Epidermal melanocyte (primary cell): ENCODE data around the gene ZNF319.
"Not testable (repeated sequence)": the region's sequence is repeated elsewhere in the genome, so short reads cannot be mapped to it uniquely, and the experiment has no call there.

Experiments
- DNase-seq: peaks from one replicate; pipeline ENCODE4 v3.0.0; 2011; ENCODE audit warnings: low spot score; ENCODE audit not compliant: insufficient read length

The ZNF319 gene

GRCh38 chr16:57979006-57979585, 21.4 kb downstream of the ZNF319 start:
- DNase-seq = no peak

- not testable (repeated sequence) for DNase-seq
Observed at GRCh38 chr16:57978070-57978465, 22.4 kb downstream of the ZNF319 start.

GRCh38 chr16:57977418-57978069, 22.9 kb downstream of the ZNF319 start:
- no peak for DNase-seq

- no peak for DNase-seq
Observed at GRCh38 chr16:57976331-57976796, 24.1 kb downstream of the ZNF319 start.

GRCh38 chr16:57972306-57972705, 28.2 kb downstream of the ZNF319 start:
- DNase-seq = no peak

DNA sequence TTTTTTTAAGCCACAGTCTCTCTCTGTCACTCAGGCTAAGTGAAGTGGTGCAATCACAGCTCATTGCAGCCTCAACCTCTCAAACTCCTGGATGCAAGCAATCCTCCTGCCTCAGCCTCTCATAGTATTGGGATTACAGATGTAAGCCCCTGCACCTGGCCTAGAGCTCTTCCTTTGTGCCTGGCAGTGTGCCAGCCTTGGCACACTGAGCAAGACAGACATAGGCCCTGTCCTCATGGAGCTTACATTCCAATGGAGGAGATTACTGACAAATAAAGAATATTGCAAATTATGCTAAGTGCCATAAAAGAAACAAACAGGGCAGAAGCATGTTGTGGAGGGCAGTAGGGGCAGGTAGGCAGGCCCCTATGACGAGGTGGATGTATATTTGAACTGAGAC, 28.6 kb downstream of the ZNF319 start:
- no peak for DNase-seq

- DNase-seq = no peak
Observed at GRCh38 chr16:57970970-57971369, 29.5 kb downstream of the ZNF319 start, which contains the start of gene CNGB1. Gene CNGB1, minus strand, starts transcription at chr16:57971128. Its CDS starts 3,842 bp downstream, at chr16:57967286.

- DNase-seq = no peak
Observed at GRCh38 chr16:57970319-57970718, 30.2 kb downstream of the ZNF319 start.

DNA sequence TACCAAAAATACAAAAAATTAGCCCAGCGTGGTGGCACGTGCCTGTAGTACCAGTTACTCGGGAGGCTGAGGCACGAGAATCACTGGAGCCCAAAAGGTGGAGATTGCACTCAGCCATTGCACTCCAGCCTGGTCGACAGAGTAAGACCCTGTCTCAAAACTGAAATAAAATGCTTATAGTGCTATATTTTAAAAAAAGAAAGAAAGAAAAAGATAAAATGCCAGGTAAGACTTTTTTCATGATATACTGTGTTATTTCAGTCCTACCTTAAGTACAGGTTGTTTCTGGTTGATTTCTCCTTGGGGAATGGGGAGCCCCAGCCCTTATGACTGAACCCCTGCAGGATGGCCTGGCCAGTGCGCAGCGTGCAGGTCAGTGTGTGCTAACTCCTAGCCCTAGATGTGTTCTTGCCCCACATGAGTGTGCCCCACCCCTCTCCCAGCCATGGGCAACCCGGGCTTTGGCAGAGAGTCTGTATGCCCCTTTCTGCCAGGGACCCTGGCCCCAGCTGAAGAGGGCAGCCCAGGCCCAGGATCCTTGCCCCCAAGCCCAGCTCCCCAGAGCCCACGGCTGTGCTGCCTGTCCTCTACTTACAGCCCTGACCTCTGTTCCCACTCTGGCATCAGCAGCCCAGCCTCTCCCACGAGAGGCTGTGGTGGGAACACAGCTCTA, 30.9 kb downstream of the ZNF319 start:
- DNase-seq = no peak

DNA sequence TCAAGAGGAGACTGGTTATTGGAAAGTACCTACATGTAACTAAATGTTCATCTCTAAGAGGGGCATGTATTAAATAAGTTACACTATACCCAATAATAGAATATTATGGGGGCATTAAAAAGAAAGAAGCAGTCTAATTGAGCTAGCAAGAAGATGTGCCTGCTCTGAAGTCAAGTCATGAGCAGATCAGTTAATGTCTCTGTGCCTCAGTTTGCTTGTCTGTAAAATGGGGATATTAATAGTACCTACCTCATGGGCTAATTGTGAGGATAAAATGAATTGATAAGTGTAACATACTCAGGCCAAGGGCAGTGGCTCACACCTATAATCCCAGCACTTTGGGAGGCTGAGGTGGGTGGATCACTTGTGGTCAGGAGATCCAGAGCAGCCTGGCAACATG, 32.6 kb downstream of the ZNF319 start:
- no peak for DNase-seq

- DNase-seq = no peak
Observed at GRCh38 chr16:57966986-57967385, 33.5 kb downstream of the ZNF319 start.

DNA sequence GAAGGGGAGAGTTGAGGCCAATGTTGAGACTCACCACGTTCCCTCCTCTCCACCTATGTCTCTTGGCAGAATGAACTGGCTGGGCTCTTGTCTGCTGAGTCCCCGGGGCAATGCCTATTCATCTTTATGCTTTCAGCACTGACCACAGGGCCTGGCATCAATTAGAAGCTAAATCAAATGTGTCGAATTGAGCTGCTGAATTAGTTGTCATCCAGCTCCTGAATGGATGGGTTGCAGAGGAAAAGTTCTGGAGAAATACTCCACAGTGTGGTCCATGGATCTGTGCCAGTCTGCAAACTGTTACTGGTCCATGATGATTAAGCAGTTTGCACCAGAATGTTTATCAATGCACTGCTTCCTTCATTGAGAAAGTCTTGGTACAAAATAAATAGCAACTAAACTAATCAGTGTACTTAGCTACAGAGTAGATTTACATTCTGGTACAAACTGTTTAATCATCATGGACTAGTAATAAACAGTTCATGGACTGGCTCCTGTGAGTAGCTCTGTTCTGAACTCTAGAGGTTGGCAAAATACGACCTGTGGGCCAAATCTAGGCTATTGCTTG, 34.2 kb downstream of the ZNF319 start:
- no peak for DNase-seq

GRCh38 chr16:57964157-57964700, 36.2 kb downstream of the ZNF319 start:
- DNase-seq = no peak

DNA sequence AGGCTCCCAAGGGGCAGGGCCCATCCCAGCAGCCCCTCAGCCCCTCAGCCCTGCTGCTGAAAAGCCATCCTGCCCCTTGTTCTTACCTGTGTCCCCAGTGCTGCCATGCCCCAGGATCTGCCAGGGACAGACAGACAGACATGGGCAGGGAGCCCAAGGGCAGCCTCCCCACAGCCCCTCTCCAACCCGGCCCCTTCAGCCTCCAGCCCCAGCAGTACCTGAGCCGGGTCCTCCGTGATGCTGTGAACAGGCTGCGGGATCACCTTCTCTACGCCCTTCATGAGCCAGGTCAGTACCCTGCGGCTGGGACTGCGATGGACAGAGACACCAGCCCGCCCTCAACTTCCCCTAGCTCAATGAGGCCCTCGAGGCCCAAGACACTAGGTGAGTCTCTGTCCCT, 37.7 kb downstream of the ZNF319 start:
- DNase-seq = no peak

DNA sequence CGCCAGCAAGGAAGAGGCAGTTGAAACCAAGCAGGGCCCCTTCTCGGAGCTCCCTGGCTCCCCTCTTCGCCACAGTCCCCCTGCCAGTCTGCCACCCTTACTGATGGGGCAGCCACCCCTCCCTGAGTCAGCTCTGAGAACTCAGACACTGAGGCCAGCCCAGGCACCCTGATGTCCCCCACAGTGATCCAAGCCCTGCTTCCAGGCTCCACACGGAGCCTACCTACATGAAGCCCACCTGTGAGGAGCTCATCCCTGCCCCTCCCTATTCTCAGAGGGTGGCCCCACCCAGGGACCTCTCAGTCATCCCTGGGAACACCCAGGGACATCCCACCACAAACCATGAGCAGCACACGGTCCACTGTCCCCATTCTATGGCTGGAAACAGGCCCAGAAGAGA, 38.4 kb downstream of the ZNF319 start:
- DNase-seq = no peak

DNA sequence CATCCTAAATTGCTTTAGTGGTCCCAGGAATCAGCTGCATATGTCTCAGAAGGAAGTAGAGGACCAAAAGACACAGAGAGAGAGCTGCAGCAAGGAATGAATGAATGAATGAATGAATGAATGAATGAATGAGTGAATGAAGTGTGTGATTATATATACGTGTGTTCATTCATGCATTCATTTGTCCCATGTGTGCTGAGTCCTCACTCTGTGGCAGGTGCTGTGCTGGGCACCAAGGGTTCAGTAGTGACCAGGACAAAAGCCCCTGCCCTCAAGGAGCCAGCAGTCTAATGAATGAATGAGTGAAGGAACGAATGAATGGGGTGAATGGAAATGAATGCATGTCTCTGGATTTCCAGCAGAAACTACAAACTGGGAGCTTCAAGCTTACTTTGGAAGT, 38.9 kb downstream of the ZNF319 start:
- no peak for DNase-seq

DNA sequence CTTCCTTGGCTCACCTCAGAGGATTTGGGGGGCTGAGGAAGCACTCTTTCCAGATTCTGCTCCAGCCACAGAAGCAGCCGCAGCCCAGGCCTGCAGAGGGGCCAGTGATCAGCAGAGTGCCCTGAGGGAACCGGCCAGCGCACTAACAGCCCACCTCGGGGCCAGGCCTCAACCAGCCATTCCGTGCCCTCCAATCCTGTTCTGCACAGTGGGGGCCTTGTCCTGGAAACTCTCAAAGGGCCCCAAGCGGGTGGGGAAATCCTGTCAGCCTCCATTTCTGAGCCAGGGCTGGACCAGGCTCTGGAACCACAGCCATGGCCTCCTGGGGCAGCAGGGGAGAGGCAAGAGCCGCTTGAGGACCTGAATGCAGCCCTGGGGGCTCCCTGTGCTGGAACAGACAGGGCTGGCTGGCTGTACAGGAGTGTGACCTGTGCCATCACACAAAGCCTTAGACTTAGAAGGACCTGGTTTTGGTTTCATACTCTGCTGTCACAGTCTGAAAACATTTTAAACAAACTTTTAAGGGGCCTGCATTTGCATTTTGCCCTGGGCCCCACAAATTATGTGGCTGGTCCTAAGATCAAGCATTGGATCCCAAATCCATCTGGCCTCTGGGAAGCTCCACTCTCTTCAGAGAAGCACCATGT, 39.5 kb downstream of the ZNF319 start:
- no peak for DNase-seq

DNA sequence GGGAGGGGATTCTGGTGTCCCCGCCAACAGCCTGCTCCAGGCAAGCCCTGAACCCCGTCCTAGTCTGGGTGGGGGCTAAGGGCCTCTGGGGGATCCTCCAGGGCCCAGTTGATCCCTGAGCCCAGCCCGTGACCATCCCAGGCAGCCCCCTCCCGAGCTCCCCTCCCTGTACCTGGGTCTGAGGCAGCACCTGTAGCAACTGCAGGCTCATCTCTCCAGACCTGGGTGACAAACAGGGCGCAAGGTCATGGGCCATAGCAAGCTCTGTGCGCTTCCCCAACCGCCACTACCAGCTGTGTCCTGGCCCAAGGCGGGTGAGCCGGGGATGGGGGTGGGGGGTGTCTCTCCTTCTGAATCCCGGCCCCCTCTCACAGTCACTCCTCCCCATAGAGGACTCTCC, 40.2 kb downstream of the ZNF319 start:
- no peak for DNase-seq

GRCh38 chr16:57959804-57960203, 40.7 kb downstream of the ZNF319 start:
- DNase-seq = no peak

GRCh38 chr16:57959121-57959520, 41.4 kb downstream of the ZNF319 start:
- DNase-seq = no peak

GRCh38 chr16:57958544-57958943, 41.9 kb downstream of the ZNF319 start:
- no peak for DNase-seq
